Kasumi-1 (cell line): ENCODE data around the gene PDILT.

Source experiments
- DNase-seq, 2 experiments: peaks; one replicate each; lab custom pipeline; 2025; lab: John Stamatoyannopoulos, UW

The PDILT gene

GRCh38 chr16:20359997-20360396, 44.5 kb downstream of the PDILT start:
- DNase-seq: no peak

GRCh38 chr16:20355114-20355782, 49.3 kb downstream of the PDILT start:
- DNase-seq: no peak

GRCh38 chr16:20353379-20353778, 51.2 kb downstream of the PDILT start:
- no peak for DNase-seq

- no peak for DNase-seq
These were observed 51.9 kb downstream of the PDILT start, which contains the start of gene UMOD for GRCh38 chr16:20352615-20353014. UMOD (minus strand) TSS chr16:20352715; CDS start chr16:20350737, 1,978 bp downstream.

- DNase-seq: no peak
These were observed 54.9 kb downstream of the PDILT start for GRCh38 chr16:20349615-20350014.

- no peak for DNase-seq
These were observed 56.0 kb downstream of the PDILT start for GRCh38 chr16:20348365-20349185.

- DNase-seq: no peak
These were observed 56.7 kb downstream of the PDILT start for GRCh38 chr16:20347666-20348364.

GRCh38 chr16:20344611-20345010, 59.9 kb downstream of the PDILT start:
- DNase-seq: no peak

- no peak for DNase-seq
These were observed 64.8 kb downstream of the PDILT start for GRCh38 chr16:20339744-20340143.

- no peak for DNase-seq
These were observed 67.6 kb downstream of the PDILT start for GRCh38 chr16:20336955-20337354.

- DNase-seq: no peak
These were observed 70.1 kb downstream of the PDILT start for GRCh38 chr16:20334396-20334795.

- no peak for DNase-seq
These were observed 71.4 kb downstream of the PDILT start for GRCh38 chr16:20333120-20333519.

- DNase-seq: no peak
These were observed 72.1 kb downstream of the PDILT start for GRCh38 chr16:20332411-20332810.

GRCh38 chr16:20331635-20332034, 72.9 kb downstream of the PDILT start:
- DNase-seq: no peak

GRCh38 chr16:20329392-20330138, 75.0 kb downstream of the PDILT start:
- no peak for DNase-seq

- no peak for DNase-seq
These were observed 77.0 kb downstream of the PDILT start, which contains the start of gene GP2 for GRCh38 chr16:20327444-20328041. GP2 (minus strand) TSS chr16:20327513; CDS start chr16:20326431, 1,082 bp downstream.

- no peak for DNase-seq
These were observed 78.2 kb downstream of the PDILT start for GRCh38 chr16:20326321-20326720.

GRCh38 chr16:20325005-20325404, 79.5 kb downstream of the PDILT start:
- DNase-seq: no peak

GRCh38 chr16:20323591-20324117, 80.9 kb downstream of the PDILT start:
- DNase-seq: no peak

GRCh38 chr16:20322696-20323095, 81.8 kb downstream of the PDILT start:
- no peak for DNase-seq

- no peak for DNase-seq
These were observed 82.9 kb downstream of the PDILT start for GRCh38 chr16:20321671-20322070.
